ENCODE data around the gene MYLK4. TPM values are rescaled to one million over a fixed set of nuclear protein-coding genes. Genes with fewer than 3 reads are reported as not detected.
A peak's percentile ranks its signal among the peaks of the same experiment; 100 is the strongest.

MYLK4 gene
- total and polyA plus RNA-seq, 2 of the 13 experiments (the other 11 are each of a cell fraction or from before 2014, with no cell fraction given) = 0.26 to 0.29 TPM

GRCh38 chr6:2634139-2634964 is 116.4 kb downstream of the MYLK4 start (continued):
- no peak for TF ChIP-seq ZNF407 (CRISPR knock-in tag; IDR thresholded peaks at IDR 0.05; ENCODE audit: not compliant biosample characterization)
- TF ChIP-seq KDM1A (CRISPR knock-in tag; IDR thresholded peaks at IDR 0.05) = no peak
- TF ChIP-seq BRCA1 (CRISPR knock-in tag; IDR thresholded peaks at IDR 0.05) = no peak
- no peak for TF ChIP-seq ZNF333 (CRISPR knock-in tag; IDR thresholded peaks at IDR 0.05; ENCODE audit: borderline replicate concordance)
- TF ChIP-seq, protein P1, sequence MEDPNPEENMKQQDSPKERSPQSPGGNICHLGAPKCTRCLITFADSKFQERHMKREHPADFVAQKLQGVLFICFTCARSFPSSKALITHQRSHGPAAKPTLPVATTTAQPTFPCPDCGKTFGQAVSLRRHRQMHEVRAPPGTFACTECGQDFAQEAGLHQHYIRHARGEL (CRISPR knock-in tag; IDR thresholded peaks at IDR 0.05) = no peak
- no peak for TF ChIP-seq ZNF430 (CRISPR knock-in tag; IDR thresholded peaks at IDR 0.05)
- TF ChIP-seq ZNF543 (CRISPR knock-in tag; IDR thresholded peaks at IDR 0.05) = peak; percentile 71; the same call in 1 of the 2 replicates
- no peak for TF ChIP-seq PAF1 (CRISPR knock-in tag; IDR thresholded peaks at IDR 0.05)
- TF ChIP-seq CHCHD3 (CRISPR knock-in tag; IDR thresholded peaks at IDR 0.05) = no peak
- TF ChIP-seq, protein P2, sequence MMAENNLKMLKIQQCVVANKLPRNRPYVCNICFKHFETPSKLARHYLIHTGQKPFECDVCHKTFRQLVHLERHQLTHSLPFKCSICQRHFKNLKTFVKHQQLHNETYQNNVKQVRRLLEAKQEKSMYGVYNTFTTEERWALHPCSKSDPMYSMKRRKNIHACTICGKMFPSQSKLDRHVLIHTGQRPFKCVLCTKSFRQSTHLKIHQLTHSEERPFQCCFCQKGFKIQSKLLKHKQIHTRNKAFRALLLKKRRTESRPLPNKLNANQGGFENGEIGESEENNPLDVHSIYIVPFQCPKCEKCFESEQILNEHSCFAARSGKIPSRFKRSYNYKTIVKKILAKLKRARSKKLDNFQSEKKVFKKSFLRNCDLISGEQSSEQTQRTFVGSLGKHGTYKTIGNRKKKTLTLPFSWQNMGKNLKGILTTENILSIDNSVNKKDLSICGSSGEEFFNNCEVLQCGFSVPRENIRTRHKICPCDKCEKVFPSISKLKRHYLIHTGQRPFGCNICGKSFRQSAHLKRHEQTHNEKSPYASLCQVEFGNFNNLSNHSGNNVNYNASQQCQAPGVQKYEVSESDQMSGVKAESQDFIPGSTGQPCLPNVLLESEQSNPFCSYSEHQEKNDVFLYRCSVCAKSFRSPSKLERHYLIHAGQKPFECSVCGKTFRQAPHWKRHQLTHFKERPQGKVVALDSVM (CRISPR knock-in tag; IDR thresholded peaks at IDR 0.05) = no peak
- no peak for TF ChIP-seq HNRNPK (IDR thresholded peaks at IDR 0.05; ENCODE audit: low read depth, low read length, poor library complexity, severe bottlenecking)
- TF ChIP-seq POLR2AphosphoS5 (IDR thresholded peaks at IDR 0.05; ENCODE audit: low read depth, low read length) = no peak
- 0 out of 2 replicates have a peak, but pooled peaks have one; percentile 60 for TF ChIP-seq ZNF563 (CRISPR knock-in tag; IDR thresholded peaks at IDR 0.05)
- peak; percentile 32; the same call in 1 of the 2 replicates for TF ChIP-seq PHF21A (CRISPR knock-in tag; IDR thresholded peaks at IDR 0.05)
- peak; percentile 96 for TF ChIP-seq REPIN1 (CRISPR knock-in tag; IDR thresholded peaks at IDR 0.05; ENCODE audit: borderline replicate concordance, low read depth)
- TF ChIP-seq ZNF230 (CRISPR knock-in tag; IDR thresholded peaks at IDR 0.05) = no peak
- TF ChIP-seq MTF2 (CRISPR knock-in tag; IDR thresholded peaks at IDR 0.05; ENCODE audit: borderline replicate concordance) = no peak; the same call in 1 of the 2 replicates

Data from HepG2 (cell line).